B cell (primary cell): Measurements from ENCODE around the gene CARMIL1. TPM values are rescaled to one million over a fixed set of nuclear protein-coding genes. Genes with fewer than 3 reads are reported as not detected.

Experiments used
- ATAC-seq: fragments of 200-7000 bp; cut with Tn5 transposase; one replicate; pipeline ENCODE4 v1.10.0; 2021; ENCODE audit warnings: low read depth, mild to moderate bottlenecking, moderate number of reproducible peaks, moderate library complexity
- CTCF ChIA-PET: fragments of 350-600 bp; sonication (Branson Sonifier 250); formaldehyde crosslinking; loops from one replicate; lab custom pipeline; 2021; ENCODE audit warnings: antibody characterized with exemption, inconsistent platforms; lab: Charles Lee
- POLR2A ChIA-PET: fragments of 350-600 bp; sonication (Branson Sonifier 250); formaldehyde crosslinking; loops from one replicate; lab custom pipeline; 2021; ENCODE audit warnings: antibody characterized with exemption; lab: Charles Lee
- DNase-seq: peaks from one replicate; pipeline ENCODE4 v3.0.0; 2013
- H2AFZ ChIP-seq: 2 replicates; pipeline ENCODE4 v1.6.1; 2012; ENCODE audit warnings: mild to moderate bottlenecking, low read depth, low read length; ENCODE audit not compliant: insufficient read depth, poor library complexity, severe bottlenecking
- H3K27ac ChIP-seq, 2 donors: 1 replicate in 1 of 2; 2 replicates in 1 of 2; pipeline ENCODE4 v1.5.1; 2012 to 2013; ENCODE audit warnings: low read length in 2 of 2, mild to moderate bottlenecking in 2 of 2, moderate library complexity in 1 of 2
- H3K27me3 ChIP-seq, 4 experiments: fragments of 200-600 bp in 1 of 4; sonication (generic) in 1 of 4; replicated peaks in 1 of 4; 1 replicate in 2 of 4; 2 replicates in 2 of 4; pipeline versions ENCODE4 v1.6.1 to v1.7.0; 2013 to 2016; ENCODE audit warnings: low read length in 3 of 4, mild to moderate bottlenecking in 2 of 4, mixed read lengths in 1 of 4, moderate library complexity in 1 of 4; ENCODE audit not compliant: insufficient read depth in 4 of 4, control insufficient read depth in 3 of 4; ENCODE audit errors: control extremely low read depth in 1 of 4
- H3K36me3 ChIP-seq, 2 experiments: replicated peaks in 1 of 2; 1 replicate in 1 of 2; 2 replicates in 1 of 2; pipeline versions ENCODE4 v1.6.1 to v1.7.1; 2013; ENCODE audit warnings: low read length in 1 of 2; ENCODE audit not compliant: insufficient read depth in 2 of 2, control insufficient read depth in 1 of 2; ENCODE audit errors: control extremely low read depth in 1 of 2, extremely low read depth in 1 of 2
- H3K4me1 ChIP-seq, 2 donors: fragments of 200-600 bp in 1 of 2; sonication (generic) in 1 of 2; 1 replicate in 1 of 2; 2 replicates in 1 of 2; pipeline versions ENCODE4 v1.5.1 to v1.6.1; 2013 to 2017; ENCODE audit warnings: low read length in 2 of 2; ENCODE audit not compliant: control insufficient read depth in 2 of 2, insufficient read depth in 2 of 2
- H3K4me2 ChIP-seq: replicated peaks from 2 replicates; pipeline ENCODE3; 2012; ENCODE audit warnings: mild to moderate bottlenecking, low read depth, low read length; ENCODE audit not compliant: poor library complexity, severe bottlenecking
- H3K4me3 ChIP-seq, 5 experiments: fragments of 200-600 bp in 1 of 5; sonication (generic) in 1 of 5; 1 replicate in 3 of 5; 2 replicates in 2 of 5; pipeline versions ENCODE4 v1.5.1 to v1.7.0; 2011 to 2016; ENCODE audit warnings: low read length in 4 of 5, mild to moderate bottlenecking in 4 of 5, low read depth in 2 of 5, control low read depth in 1 of 5, moderate library complexity in 1 of 5; ENCODE audit not compliant: insufficient read depth in 1 of 5; ENCODE audit errors: control extremely low read depth in 1 of 5, extremely low read depth in 1 of 5
- H3K79me2 ChIP-seq: fragments of 200-600 bp; sonication (generic); one replicate; pipeline ENCODE4 v1.6.0; 2016; ENCODE audit warnings: low read length; ENCODE audit not compliant: control insufficient read depth, insufficient read depth
- H3K9ac ChIP-seq: fragments of 200-600 bp; sonication (generic); 2 replicates; pipeline ENCODE4 v1.6.1; 2017; ENCODE audit warnings: mild to moderate bottlenecking, low read length, moderate library complexity
- H3K9me3 ChIP-seq, 3 donors: one replicate each; pipeline versions ENCODE4 v1.6.1 to v1.7.1; 2013; ENCODE audit warnings: low read length in 2 of 3; ENCODE audit not compliant: control insufficient read depth in 2 of 3, insufficient read depth in 1 of 3; ENCODE audit errors: control extremely low read depth in 1 of 3
- H4K20me1 ChIP-seq: 2 replicates; pipeline ENCODE4 v1.6.0; 2012; ENCODE audit warnings: mild to moderate bottlenecking, low read length; ENCODE audit not compliant: insufficient read depth, control insufficient read depth, poor library complexity, severe bottlenecking
- H3K27ac Mint-ChIP-seq: one replicate; pipeline ENCODE4 v1.8.0; 2021; ENCODE audit warnings: mixed read lengths
- H3K27me3 Mint-ChIP-seq: one replicate; pipeline ENCODE4 v1.8.0; 2021; ENCODE audit warnings: mixed read lengths
- H3K4me1 Mint-ChIP-seq: one replicate; pipeline ENCODE4 v1.8.0; 2021; ENCODE audit warnings: mixed read lengths
- H3K4me3 Mint-ChIP-seq: one replicate; pipeline ENCODE4 v1.8.0; 2021; ENCODE audit warnings: mixed read lengths
- H3K9me3 Mint-ChIP-seq: one replicate; pipeline ENCODE4 v1.8.0; 2022; ENCODE audit warnings: mixed read lengths; ENCODE audit not compliant: insufficient read depth
- EZH2 ChIP-seq: IDR thresholded peaks from 2 replicates; pipeline ENCODE4 v1.6.1; 2012; ENCODE audit warnings: borderline replicate concordance, low read depth, mild to moderate bottlenecking, moderate library complexity, low read length; ENCODE audit not compliant: insufficient read depth, poor library complexity, severe bottlenecking
- WGBS: methylation state at CpG from one replicate; pipeline ENCODE4 v1.1.5; 2013; ENCODE audit warnings: missing lambda C conversion rate; ENCODE audit not compliant: insufficient coverage; 5-methylcytosine and 5-hydroxymethylcytosine counted together
- intact Hi-C: fragments of 100-400 bp; cut with micrococcal nuclease; formaldehyde crosslinking; loops from one replicate; pipeline ENCODE4 v1.10.0; 2022
- polyA plus RNA-seq: library from polyadenylated mRNA; depleted of rRNA; stranded (reverse); fragments of >200 nt; gene quantifications from 2 replicates; pipeline ENCODE4 v1.2.3, GENCODE V29; 2012
- total RNA-seq, 2 donors: library from RNA; stranded (reverse); fragments of 120-200 nt in 1 of 2; gene quantifications; 1 replicate in 1 of 2; 2 replicates in 1 of 2; pipeline versions ENCODE4 v1.2.3 to v1.2.4, GENCODE V29; 2013 to 2022
- TF ChIP-seq, protein P1 (sequence below): fragments of 200-600 bp; IDR thresholded peaks from one replicate; pipeline ENCODE4 v1.8.0; 2022; ENCODE audit warnings: antibody characterized with exemption, mild to moderate bottlenecking

The CARMIL1 gene
- total and polyA plus RNA-seq, 2 donors (not counting 1 experiment from before 2014, with no cell fraction given) = 7.5 to 11.0 TPM

DNA sequence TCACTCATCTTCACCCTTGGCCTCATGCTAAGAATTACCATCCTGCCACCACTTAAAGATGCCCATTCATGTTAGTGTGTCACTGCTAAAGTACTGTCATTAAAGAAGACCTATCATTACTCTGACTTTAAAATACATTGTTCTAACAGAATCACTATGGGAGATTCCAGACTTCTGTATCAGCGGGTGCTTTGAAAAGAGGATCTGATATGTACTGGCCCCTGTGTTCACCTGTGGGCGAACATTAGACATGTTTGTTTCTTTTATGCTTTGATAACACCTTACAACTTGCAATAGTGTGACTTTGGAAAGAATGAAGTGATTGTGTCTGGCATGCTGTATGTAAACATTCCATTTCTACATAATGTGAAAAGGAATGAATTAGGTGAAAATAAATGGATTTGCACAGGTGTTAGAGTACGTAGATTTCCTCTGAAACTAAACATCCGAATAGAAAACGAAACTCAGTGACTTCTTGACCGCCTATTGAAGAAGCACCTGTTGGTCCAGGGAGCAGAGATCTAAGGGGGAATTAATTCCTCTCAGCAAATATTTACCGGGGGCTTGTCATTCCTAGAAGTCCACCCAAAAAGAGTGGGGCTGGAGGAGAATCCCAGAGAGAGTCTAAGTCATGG lies 132.3 kb downstream of the CARMIL1 start:
- H3K9me3 Mint-ChIP-seq = no peaks in the 10 kb centered on the region
- Histone ChIP-seq H3K9ac (no peak overlapping the region), H3K4me1 (peaks cover 35 to 41% of the 10 kb centered on the region in 2 donors), H3K79me2 (peaks cover 8% of the 10 kb centered on the region), H3K4me3 (no peak overlapping the region), H4K20me1 (no peaks in the 10 kb centered on the region), H3K27ac (no peak overlapping the region), H2AFZ (no peak overlapping the region), H3K9me3 (no peaks in the 10 kb centered on the region), H3K36me3 (no peaks in the 10 kb centered on the region), H3K27me3 (no peaks in the 10 kb centered on the region), H3K4me2 (peak overlapping the region; percentile 39)
- ATAC-seq (peak; percentile 24), DNase-seq (peak; percentile 19)
- no peaks in the 10 kb centered on the region for H3K27me3 Mint-ChIP-seq
- H3K4me1 Mint-ChIP-seq = peaks cover 32% of the 10 kb centered on the region
- 93% methylated on average over 3 of the region's 7 CpGs for WGBS
- ChIA-PET CTCF (interaction anchor here (0.9 kb wide), 1 partner anchor 78 kb away, joined by 3 read pairs; no protein-coding TSS in a partner anchor), POLR2A (no interaction called here)
- TF ChIP-seq EZH2 = no peak
- TF ChIP-seq, protein P1, sequence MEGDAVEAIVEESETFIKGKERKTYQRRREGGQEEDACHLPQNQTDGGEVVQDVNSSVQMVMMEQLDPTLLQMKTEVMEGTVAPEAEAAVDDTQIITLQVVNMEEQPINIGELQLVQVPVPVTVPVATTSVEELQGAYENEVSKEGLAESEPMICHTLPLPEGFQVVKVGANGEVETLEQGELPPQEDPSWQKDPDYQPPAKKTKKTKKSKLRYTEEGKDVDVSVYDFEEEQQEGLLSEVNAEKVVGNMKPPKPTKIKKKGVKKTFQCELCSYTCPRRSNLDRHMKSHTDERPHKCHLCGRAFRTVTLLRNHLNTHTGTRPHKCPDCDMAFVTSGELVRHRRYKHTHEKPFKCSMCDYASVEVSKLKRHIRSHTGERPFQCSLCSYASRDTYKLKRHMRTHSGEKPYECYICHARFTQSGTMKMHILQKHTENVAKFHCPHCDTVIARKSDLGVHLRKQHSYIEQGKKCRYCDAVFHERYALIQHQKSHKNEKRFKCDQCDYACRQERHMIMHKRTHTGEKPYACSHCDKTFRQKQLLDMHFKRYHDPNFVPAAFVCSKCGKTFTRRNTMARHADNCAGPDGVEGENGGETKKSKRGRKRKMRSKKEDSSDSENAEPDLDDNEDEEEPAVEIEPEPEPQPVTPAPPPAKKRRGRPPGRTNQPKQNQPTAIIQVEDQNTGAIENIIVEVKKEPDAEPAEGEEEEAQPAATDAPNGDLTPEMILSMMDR = no peak
- peak overlapping the region; percentile 12 for H3K4me3 Mint-ChIP-seq
- intact Hi-C loops = no loop called here
- peak overlapping the region; percentile 24 for H3K27ac Mint-ChIP-seq

DNA sequence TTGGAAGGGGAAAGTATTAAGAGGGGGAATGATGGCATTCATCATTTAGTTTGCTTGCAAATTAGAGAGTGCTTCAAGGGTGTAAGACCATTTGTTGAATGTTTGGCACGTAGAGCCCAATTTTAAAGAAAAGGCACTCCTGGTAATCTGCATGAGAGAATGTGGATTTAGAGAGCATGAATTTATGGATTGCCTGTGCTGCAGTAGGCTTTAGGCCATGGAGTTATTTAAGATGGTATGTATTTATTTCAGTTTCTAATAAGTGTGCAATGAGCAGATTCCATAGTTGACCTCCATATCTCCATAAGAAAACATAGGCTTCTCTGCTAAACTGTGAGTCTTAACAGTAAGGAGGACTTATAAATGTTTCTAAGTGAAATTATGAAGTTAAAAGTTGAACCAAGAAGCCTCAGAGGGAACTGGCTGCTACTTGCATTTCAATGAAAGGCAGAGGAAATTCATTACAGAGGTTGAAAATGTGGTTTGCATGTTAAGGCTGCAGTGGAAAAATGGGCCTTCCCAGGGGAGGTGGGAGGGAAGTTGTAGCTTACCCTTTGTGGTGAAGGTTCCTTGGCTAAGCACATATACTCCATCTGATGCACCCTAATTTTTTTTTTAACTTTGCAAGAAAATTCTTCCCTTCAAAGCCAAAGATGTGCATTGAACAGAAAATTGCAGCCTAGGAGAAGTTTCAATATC lies 134.2 kb downstream of the CARMIL1 start:
- Mint-ChIP-seq H3K4me3 (no peak overlapping the region), H3K9me3 (no peaks in the 10 kb centered on the region), H3K27me3 (no peaks in the 10 kb centered on the region), H3K4me1 (peaks cover 33% of the 10 kb centered on the region), H3K27ac (no peak overlapping the region)
- POLR2A ChIA-PET = no interaction called here
- H3K4me1 ChIP-seq = peaks cover 20 to 25% of the 10 kb centered on the region in 2 donors
- no peak overlapping the region for H3K27ac ChIP-seq
- 100% methylated on average over 1 of the region's 1 CpG for WGBS
- no peaks in the 10 kb centered on the region for H3K36me3 ChIP-seq
- no peak overlapping the region for H3K9ac ChIP-seq
- H3K4me2 ChIP-seq = peak overlapping the region; percentile 3
- no peak for DNase-seq
- intact Hi-C loops = no loop called here
- H3K9me3 ChIP-seq = no peaks in the 10 kb centered on the region
- no peak overlapping the region for H2AFZ ChIP-seq
- TF ChIP-seq, protein P1 = no peak
- TF ChIP-seq EZH2 = no peak
- no peaks in the 10 kb centered on the region for H4K20me1 ChIP-seq
- no peaks in the 10 kb centered on the region for H3K27me3 ChIP-seq
- no peak overlapping the region for H3K4me3 ChIP-seq
- H3K79me2 ChIP-seq = peaks cover 8% of the 10 kb centered on the region
- CTCF ChIA-PET = interaction anchor here (1.8 kb wide), 1 partner anchor 29 kb away, joined by 3 read pairs; no protein-coding TSS in a partner anchor
- ATAC-seq = no peak
